ENCODE measurements around the gene PRLR.

GRCh38 chr5:35269006-35269405 lies 38.7 kb upstream of the PRLR start:
- TF ChIP-seq, protein P1, sequence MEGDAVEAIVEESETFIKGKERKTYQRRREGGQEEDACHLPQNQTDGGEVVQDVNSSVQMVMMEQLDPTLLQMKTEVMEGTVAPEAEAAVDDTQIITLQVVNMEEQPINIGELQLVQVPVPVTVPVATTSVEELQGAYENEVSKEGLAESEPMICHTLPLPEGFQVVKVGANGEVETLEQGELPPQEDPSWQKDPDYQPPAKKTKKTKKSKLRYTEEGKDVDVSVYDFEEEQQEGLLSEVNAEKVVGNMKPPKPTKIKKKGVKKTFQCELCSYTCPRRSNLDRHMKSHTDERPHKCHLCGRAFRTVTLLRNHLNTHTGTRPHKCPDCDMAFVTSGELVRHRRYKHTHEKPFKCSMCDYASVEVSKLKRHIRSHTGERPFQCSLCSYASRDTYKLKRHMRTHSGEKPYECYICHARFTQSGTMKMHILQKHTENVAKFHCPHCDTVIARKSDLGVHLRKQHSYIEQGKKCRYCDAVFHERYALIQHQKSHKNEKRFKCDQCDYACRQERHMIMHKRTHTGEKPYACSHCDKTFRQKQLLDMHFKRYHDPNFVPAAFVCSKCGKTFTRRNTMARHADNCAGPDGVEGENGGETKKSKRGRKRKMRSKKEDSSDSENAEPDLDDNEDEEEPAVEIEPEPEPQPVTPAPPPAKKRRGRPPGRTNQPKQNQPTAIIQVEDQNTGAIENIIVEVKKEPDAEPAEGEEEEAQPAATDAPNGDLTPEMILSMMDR (IDR thresholded peaks at IDR 0.05): no peak
- TF ChIP-seq POLR2A (IDR thresholded peaks at IDR 0.05): no peak

All from Peyer's patch (tissue), 4 donors.